ENCODE data around the gene SLK. TPM values are rescaled to one million over a fixed set of nuclear protein-coding genes. Genes with fewer than 3 reads are reported as not detected.

SLK gene
- polyA plus RNA-seq, 1 of the 3 experiments (the other 2 are of a cell fraction), result 4.0 TPM

DNA sequence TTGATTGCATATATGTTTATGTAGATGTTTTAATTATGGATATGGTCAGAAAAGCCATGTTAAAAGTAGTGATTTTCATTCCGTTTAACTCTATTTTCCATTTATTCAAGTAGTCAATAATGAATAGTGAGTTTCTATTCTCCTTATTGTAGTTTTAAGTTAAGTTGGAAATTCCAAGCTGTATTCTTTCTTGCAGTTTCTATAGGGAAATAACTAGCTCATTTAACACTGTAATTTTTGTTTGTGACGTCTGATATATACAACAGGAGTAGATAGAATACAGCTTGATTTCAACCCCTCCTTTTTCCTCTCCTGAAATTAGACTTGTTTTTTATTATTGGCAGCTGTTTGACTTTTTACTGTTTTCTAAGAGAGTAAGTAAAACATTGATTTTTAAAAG is 47.2 kb downstream of the SLK start:
- Histone ChIP-seq H3K4me3 (ENCODE audit: low read depth in 2 of 2, low read length in 1 of 2) (no peak overlapping the region), H3K9ac (no peak overlapping the region), H3K36me3 (replicated peaks in 1 of 2; ENCODE audit: control insufficient read depth in 1 of 2, insufficient read depth in 2 of 2, low read length in 1 of 2) (peaks cover 36 to 63% of the 10 kb centered on the region in 2 experiments), H3K4me1 (ENCODE audit: control insufficient read depth in 1 of 2, insufficient read depth in 2 of 2, low read depth in 1 of 2, low read length in 1 of 2) (no peaks in the 10 kb centered on the region), H3K27ac (ENCODE audit: low read depth in 2 of 2, low read length in 1 of 2) (no peak overlapping the region), H3K9me3 (no peaks in the 10 kb centered on the region), H3K4me2 (no peak overlapping the region), H3F3A (replicated peaks; ENCODE audit: insufficient read depth) (peaks cover 3% of the 10 kb centered on the region), H4K20me1 (ENCODE audit: insufficient read depth) (no peaks in the 10 kb centered on the region), H3K9me2 (no peaks in the 10 kb centered on the region), H3K27me3 (ENCODE audit: insufficient read depth) (no peaks in the 10 kb centered on the region), H3K79me2 (ENCODE audit: insufficient read depth) (no peaks in the 10 kb centered on the region), H2AFZ (ENCODE audit: low read depth) (no peak overlapping the region)
- TF ChIP-seq YY1 (IDR thresholded peaks at IDR 0.05; ENCODE audit: low read depth) (no peak), RXRA (IDR thresholded peaks at IDR 0.05; ENCODE audit: borderline replicate concordance, low read depth) (no peak)
- WGBS (ENCODE audit: low lambda C conversion rate), result 99% methylated on average over 2 of the region's 2 CpGs
- no peak for DNase-seq
- ChIA-PET CTCF (interaction anchor here (0.9 to 1.0 kb wide), 2 partner anchors 20 to 108 kb away, joined by 3 read pairs; partner anchors contain the start of gene SFR1), POLR2A (no interaction called here)

DNA sequence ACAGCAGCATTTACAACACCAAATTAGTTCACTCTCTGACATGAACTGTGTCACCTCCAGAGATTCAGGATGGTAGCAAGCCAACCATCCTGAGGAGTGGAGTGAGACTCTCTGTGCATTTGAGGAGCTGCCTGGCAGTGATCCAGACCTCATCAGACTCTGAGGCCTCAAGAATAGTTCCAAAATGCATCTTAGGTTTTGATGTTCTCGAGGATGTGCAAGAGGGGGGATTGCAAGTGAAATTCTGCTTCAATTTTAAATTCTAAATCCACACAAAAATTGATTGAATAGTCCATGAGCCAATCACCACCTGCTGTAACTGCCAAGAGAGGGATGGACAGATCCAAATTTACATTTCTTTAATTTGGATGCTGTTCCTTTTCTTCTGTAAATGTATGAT is 49.7 kb downstream of the SLK start:
- Histone ChIP-seq H3F3A (replicated peaks; ENCODE audit: insufficient read depth) (peaks cover 13% of the 10 kb centered on the region), H3K4me2 (no peak overlapping the region), H3K9ac (no peak overlapping the region), H3K9me3 (no peaks in the 10 kb centered on the region), H4K20me1 (ENCODE audit: insufficient read depth) (no peaks in the 10 kb centered on the region), H3K4me3 (ENCODE audit: low read depth in 2 of 2, low read length in 1 of 2) (no peak overlapping the region), H3K9me2 (no peaks in the 10 kb centered on the region), H2AFZ (ENCODE audit: low read depth) (no peak overlapping the region), H3K36me3 (replicated peaks in 1 of 2; ENCODE audit: control insufficient read depth in 1 of 2, insufficient read depth in 2 of 2, low read length in 1 of 2) (peaks cover 44 to 60% of the 10 kb centered on the region in 2 experiments), H3K27me3 (ENCODE audit: insufficient read depth) (no peaks in the 10 kb centered on the region), H3K4me1 (ENCODE audit: control insufficient read depth in 1 of 2, insufficient read depth in 2 of 2, low read depth in 1 of 2, low read length in 1 of 2) (peaks cover 0 to 3% of the 10 kb centered on the region in 2 experiments; a peak in 2 of 4 replicates), H3K27ac (ENCODE audit: low read depth in 2 of 2, low read length in 1 of 2) (no peak overlapping the region), H3K79me2 (ENCODE audit: insufficient read depth) (no peaks in the 10 kb centered on the region)
- 100% methylated on average over 1 of the region's 1 CpG for WGBS (ENCODE audit: low lambda C conversion rate)
- DNase-seq, result no peak
- ChIA-PET CTCF (interaction anchor here (1.4 to 2.2 kb wide), 2 partner anchors 10 to 12 kb away, joined by 6 read pairs; no protein-coding TSS in a partner anchor), POLR2A (no interaction called here)
- TF ChIP-seq YY1 (IDR thresholded peaks at IDR 0.05; ENCODE audit: low read depth) (no peak), RXRA (IDR thresholded peaks at IDR 0.05; ENCODE audit: borderline replicate concordance, low read depth) (no peak), CHD2 (IDR thresholded peaks at IDR 0.05; ENCODE audit: low read length, partially characterized antibody) (no peak), CTCF (IDR thresholded peaks at IDR 0.05) (no peak), USF1 (IDR thresholded peaks at IDR 0.05; ENCODE audit: borderline replicate concordance, low read depth) (no peak), NRF1 (IDR thresholded peaks at IDR 0.05; ENCODE audit: low read depth, low read length) (no peak), MXI1 (IDR thresholded peaks at IDR 0.05; ENCODE audit: low read depth, low read length) (no peak), GABPA (IDR thresholded peaks at IDR 0.05; ENCODE audit: low read depth) (no peak)
- TF ChIP-seq, protein P1, sequence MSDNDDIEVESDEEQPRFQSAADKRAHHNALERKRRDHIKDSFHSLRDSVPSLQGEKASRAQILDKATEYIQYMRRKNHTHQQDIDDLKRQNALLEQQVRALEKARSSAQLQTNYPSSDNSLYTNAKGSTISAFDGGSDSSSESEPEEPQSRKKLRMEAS (IDR thresholded peaks at IDR 0.05; ENCODE audit: low read depth), result no peak
- TF ChIP-seq, protein P2, sequence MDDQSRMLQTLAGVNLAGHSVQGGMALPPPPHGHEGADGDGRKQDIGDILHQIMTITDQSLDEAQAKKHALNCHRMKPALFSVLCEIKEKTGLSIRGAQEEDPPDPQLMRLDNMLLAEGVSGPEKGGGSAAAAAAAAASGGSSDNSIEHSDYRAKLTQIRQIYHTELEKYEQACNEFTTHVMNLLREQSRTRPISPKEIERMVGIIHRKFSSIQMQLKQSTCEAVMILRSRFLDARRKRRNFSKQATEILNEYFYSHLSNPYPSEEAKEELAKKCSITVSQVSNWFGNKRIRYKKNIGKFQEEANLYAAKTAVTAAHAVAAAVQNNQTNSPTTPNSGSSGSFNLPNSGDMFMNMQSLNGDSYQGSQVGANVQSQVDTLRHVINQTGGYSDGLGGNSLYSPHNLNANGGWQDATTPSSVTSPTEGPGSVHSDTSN (IDR thresholded peaks at IDR 0.05), result no peak
